Measurements from ENCODE around the gene CDK15.

- TF ChIP-seq CTCF (IDR thresholded peaks at IDR 0.05; ENCODE audit: insufficient read depth, low read length, poor library complexity, severe bottlenecking): no peak
- TF ChIP-seq EZH2phosphoT487 (conservative IDR thresholded peaks at IDR 0.05; ENCODE audit: low read length): no peak
Measured at GRCh38 chr2:201932511-201932910, 126.2 kb downstream of the CDK15 start.

Data from SU-DHL-6 (cell line).